ENCODE data around the gene CDKL1.
A peak's percentile ranks its signal among the peaks of the same experiment; 100 is the strongest.
"Not testable (repeated sequence)": the region's sequence is repeated elsewhere in the genome, so short reads cannot be mapped to it uniquely, and the experiment has no call there.

CDKL1 gene

GRCh38 chr14:50388256-50388931 is 8.3 kb downstream of the CDKL1 start:
- DNase-seq = no peak

- DNase-seq = no peak
Observed at GRCh38 chr14:50387548-50387947, 9.1 kb downstream of the CDKL1 start.

- DNase-seq = peak in 3 of 58 donors; percentile 8 to 12 (median 10)
Observed at GRCh38 chr14:50383618-50384225, 13.0 kb downstream of the CDKL1 start.

GRCh38 chr14:50381823-50382287 is 14.8 kb downstream of the CDKL1 start:
- DNase-seq = no peak

GRCh38 chr14:50381008-50381407 is 15.7 kb downstream of the CDKL1 start:
- no peak for DNase-seq

GRCh38 chr14:50380455-50380854 is 16.2 kb downstream of the CDKL1 start:
- DNase-seq = no peak

- no peak for DNase-seq
Observed at GRCh38 chr14:50379563-50379962, 17.1 kb downstream of the CDKL1 start.

GRCh38 chr14:50377550-50378085 is 19.1 kb downstream of the CDKL1 start:
- no peak for DNase-seq

GRCh38 chr14:50375760-50376159 is 20.9 kb downstream of the CDKL1 start:
- no peak for DNase-seq

- no peak for DNase-seq
Observed at GRCh38 chr14:50373959-50374358, 22.7 kb downstream of the CDKL1 start.

GRCh38 chr14:50371546-50371945 is 25.1 kb downstream of the CDKL1 start:
- no peak for DNase-seq

GRCh38 chr14:50366589-50366988 is 30.1 kb downstream of the CDKL1 start:
- no peak for DNase-seq

- DNase-seq = no peak
Observed at GRCh38 chr14:50366115-50366514, 30.6 kb downstream of the CDKL1 start.

- not testable (repeated sequence) for DNase-seq
Observed at GRCh38 chr14:50365572-50365971, 31.1 kb downstream of the CDKL1 start.

- DNase-seq = no peak
Observed at GRCh38 chr14:50364792-50365191, 31.9 kb downstream of the CDKL1 start.

GRCh38 chr14:50363714-50364111 is 33.0 kb downstream of the CDKL1 start:
- no peak for DNase-seq

GRCh38 chr14:50362764-50363713 is 33.6 kb downstream of the CDKL1 start:
- no peak for DNase-seq

- not testable (repeated sequence) for DNase-seq
Observed at GRCh38 chr14:50361473-50362403, 34.9 kb downstream of the CDKL1 start.

GRCh38 chr14:50360851-50361250 is 35.8 kb downstream of the CDKL1 start:
- no peak for DNase-seq

- DNase-seq = no peak
Observed at GRCh38 chr14:50360093-50360492, 36.6 kb downstream of the CDKL1 start.

- DNase-seq = no peak
Observed at GRCh38 chr14:50359631-50360030, 37.0 kb downstream of the CDKL1 start.
